Adipose tissue (tissue), 3 donors: Measurements from ENCODE around the gene G3BP1. TPM values are rescaled to one million over a fixed set of nuclear protein-coding genes. Genes with fewer than 3 reads are reported as not detected.
A peak's percentile ranks its signal among the peaks of the same experiment; 100 is the strongest.
"Not testable (repeated sequence)": the region's sequence is repeated elsewhere in the genome, so short reads cannot be mapped to it uniquely, and the experiment has no call there.

Source experiments
- H3K27ac ChIP-seq: one replicate; pipeline ENCODE4 v1.5.1; 2013; ENCODE audit warnings: low read depth, low read length
- WGBS, 3 donors: extraction: QIAGEN DNeasy Blood & Tissue Kit; methylation state at CpG; one replicate each; pipeline ENCODE4 v1.1.7; 2013; 5-methylcytosine and 5-hydroxymethylcytosine counted together
- polyA plus RNA-seq, 3 donors: library from polyadenylated mRNA; stranded (reverse); fragments of 200-250 nt; gene quantifications; one replicate each; pipeline ENCODE4 v1.2.3, GENCODE V29; 2013
- donor health status: healthy with polysubstance abuse.
- donor health status: Bipolar disorder and iron deficiency.
- donor health status: healthy.

The G3BP1 gene
- polyA plus RNA-seq = 10 to 100 TPM; 12.7 to 39.6 (median 35.0) TPM

GRCh38 chr5:151771259-151772028 lies at the start of gene G3BP1:
TSS of gene G3BP1 (plus strand) at chr5:151771954. CDS start at chr5:151786621, 14,667 bp downstream.
- H3K27ac ChIP-seq = peak within 1 kb of the TSS; percentile 95

GRCh38 chr5:151722546-151722945 lies 49.2 kb upstream of the G3BP1 start:
- no peak overlapping the region for H3K27ac ChIP-seq

More at GRCh38 chr5:151771259-151772028, at the start of gene G3BP1:
- WGBS, 3 donors = 0 to 1% (median 0%) methylated on average over 49 of the region's 49 CpGs

- H3K27ac ChIP-seq = no peak overlapping the region
- WGBS, 3 donors = 80 to 82% (median 81%) methylated on average over 2 of the region's 2 CpGs
Observed at GRCh38 chr5:151724360-151724759, 47.4 kb upstream of the G3BP1 start.

- H3K27ac ChIP-seq = not testable (repeated sequence)
- 72 to 80% (median 74%) methylated on average over 5 of the region's 5 CpGs for WGBS, 3 donors
Observed at GRCh38 chr5:151729597-151729996, 42.2 kb upstream of the G3BP1 start.

GRCh38 chr5:151730381-151730780 lies 41.4 kb upstream of the G3BP1 start:
- 91 to 92% (median 91%) methylated on average over 7 of the region's 7 CpGs for WGBS, 3 donors
- no peak overlapping the region for H3K27ac ChIP-seq

GRCh38 chr5:151733358-151734063 lies 38.2 kb upstream of the G3BP1 start:
- WGBS, 3 donors = 95 to 96% (median 95%) methylated on average over 9 of the region's 9 CpGs
- H3K27ac ChIP-seq = no peak overlapping the region

GRCh38 chr5:151734064-151734408 lies 37.7 kb upstream of the G3BP1 start:
- no peak overlapping the region for H3K27ac ChIP-seq
- WGBS, 3 donors = 95 to 100% (median 96%) methylated on average over 3 of the region's 3 CpGs

GRCh38 chr5:151735646-151736045 lies 36.1 kb upstream of the G3BP1 start:
- WGBS, 3 donors = 95 to 100% (median 98%) methylated on average over 1 of the region's 1 CpG
- no peak overlapping the region for H3K27ac ChIP-seq

- WGBS, 3 donors = 82 to 94% (median 90%) methylated on average over 3 of the region's 3 CpGs
- no peak overlapping the region for H3K27ac ChIP-seq
Observed at GRCh38 chr5:151737431-151737830, 34.3 kb upstream of the G3BP1 start.

GRCh38 chr5:151738125-151738848 lies 33.5 kb upstream of the G3BP1 start:
- WGBS, 3 donors = 48 to 78% (median 58%) methylated on average over 9 of the region's 9 CpGs

GRCh38 chr5:151739395-151739794 lies 32.4 kb upstream of the G3BP1 start:
- H3K27ac ChIP-seq = peak overlapping the region; percentile 32
- 66 to 89% (median 77%) methylated on average over 2 of the region's 2 CpGs for WGBS, 3 donors

More at GRCh38 chr5:151738125-151738848, 33.5 kb upstream of the G3BP1 start:
- H3K27ac ChIP-seq = no peak overlapping the region

- 47 to 62% (median 58%) methylated on average over 4 of the region's 4 CpGs for WGBS, 3 donors
Observed at GRCh38 chr5:151739939-151740335, 31.8 kb upstream of the G3BP1 start.

GRCh38 chr5:151740336-151740942 lies 31.3 kb upstream of the G3BP1 start:
- WGBS, 3 donors = 14 to 23% (median 14%) methylated on average over 11 of the region's 11 CpGs
- no peak overlapping the region for H3K27ac ChIP-seq

More at GRCh38 chr5:151739939-151740335, 31.8 kb upstream of the G3BP1 start:
- H3K27ac ChIP-seq = no peak overlapping the region

GRCh38 chr5:151740958-151741373 lies 30.8 kb upstream of the G3BP1 start:
- WGBS, 3 donors = 48 to 73% (median 53%) methylated on average over 2 of the region's 2 CpGs
- no peak overlapping the region for H3K27ac ChIP-seq

- H3K27ac ChIP-seq = no peak overlapping the region
Observed at GRCh38 chr5:151741678-151742423, 29.9 kb upstream of the G3BP1 start.

GRCh38 chr5:151742870-151743294 lies 28.9 kb upstream of the G3BP1 start:
- H3K27ac ChIP-seq = no peak overlapping the region

More at GRCh38 chr5:151741678-151742423, 29.9 kb upstream of the G3BP1 start:
- WGBS, 3 donors = 85 to 89% (median 87%) methylated on average over 6 of the region's 6 CpGs

GRCh38 chr5:151743530-151743929 lies 28.2 kb upstream of the G3BP1 start:
- no peak overlapping the region for H3K27ac ChIP-seq
- WGBS, 3 donors = 91 to 99% (median 93%) methylated on average over 1 of the region's 1 CpG

More at GRCh38 chr5:151742870-151743294, 28.9 kb upstream of the G3BP1 start:
- 67 to 73% (median 72%) methylated on average over 7 of the region's 7 CpGs for WGBS, 3 donors
